ENCODE data around the gene LIF. TPM values are rescaled to one million over a fixed set of nuclear protein-coding genes. Genes with fewer than 3 reads are reported as not detected.

LIF gene
- total and polyA plus RNA-seq, 2 donors (not counting 3 experiments of a cell fraction or from before 2014, with no cell fraction given), result 0.12 to 0.27 TPM

GRCh38 chr22:30247561-30247960 is 1.0 kb upstream of the LIF start:
- Histone ChIP-seq H3K4me3 (replicated peaks in 1 of 3; ENCODE audit: insufficient read depth in 1 of 3, low read depth in 1 of 3, low read length in 3 of 3) (no peak overlapping the region), H3K36me3 (ENCODE audit: control insufficient read depth in 2 of 2, extremely low read depth in 1 of 2, insufficient read depth in 2 of 2, low read length in 2 of 2) (no peaks in the 10 kb centered on the region), H3K27me3 (ENCODE audit: control insufficient read depth in 2 of 2, insufficient read depth in 2 of 2, low read length in 2 of 2) (peaks cover 22 to 25% of the 10 kb centered on the region in 2 experiments), H3K9me1 (replicated peaks; ENCODE audit: control insufficient read depth, extremely low read depth, insufficient read depth, low read length) (no peaks in the 10 kb centered on the region), H3K9me3 (replicated peaks; ENCODE audit: control insufficient read depth, insufficient read depth, low read length) (no peaks in the 10 kb centered on the region), H3K4me1 (ENCODE audit: control insufficient read depth, extremely low read depth, insufficient read depth, low read length) (peaks cover 11% of the 10 kb centered on the region), H2AFZ (ENCODE audit: low read depth, low read length) (no peak overlapping the region), H3K9ac (replicated peaks; ENCODE audit: extremely low read depth, insufficient read depth, low read length) (no peak overlapping the region), H3K4me2 (ENCODE audit: insufficient read depth, low read length) (no peak overlapping the region), H3K27ac (ENCODE audit: insufficient read depth, low read depth, low read length) (no peak overlapping the region), H3K79me2 (ENCODE audit: control insufficient read depth, insufficient read depth, low read length) (no peaks in the 10 kb centered on the region), H4K20me1 (replicated peaks; ENCODE audit: control insufficient read depth, extremely low read depth, insufficient read depth, low read length) (no peaks in the 10 kb centered on the region)
- ChIA-PET CTCF (no interaction called here), POLR2A (no interaction called here)
- TF ChIP-seq JUN (IDR thresholded peaks at IDR 0.05; ENCODE audit: borderline replicate concordance, insufficient read depth, insufficient read length, low read depth) (no peak), MYC (IDR thresholded peaks at IDR 0.05; ENCODE audit: low read depth, low read length) (no peak), POLR2AphosphoS5 (IDR thresholded peaks at IDR 0.05; ENCODE audit: insufficient read depth, low read depth, low read length) (no peak), GATA2 (IDR thresholded peaks at IDR 0.05; ENCODE audit: insufficient read depth, insufficient read length, low read depth, low read length) (no peak), FOS (IDR thresholded peaks at IDR 0.05; ENCODE audit: borderline replicate concordance, insufficient read depth, low read length) (no peak), CTCF (IDR thresholded peaks at IDR 0.05; ENCODE audit: extremely low read depth in 1 of 2, insufficient read depth in 1 of 2, low read depth in 1 of 2, low read length in 2 of 2) (no peak), EZH2 (IDR thresholded peaks at IDR 0.05; ENCODE audit: borderline replicate concordance, low read depth, low read length, severe bottlenecking) (no peak)
- FAIRE-seq (no peak), DNase-seq (ENCODE audit: low read depth, low spot score) (no peak)
- dilution Hi-C loops (cut with MboI; ENCODE audit: extremely low pct_ligation_motif_present, low sequenced_read_pairs) (no loop called here), intact Hi-C loops (cut with micrococcal nuclease) (no loop called here)
- no TSS peak for BruUV-seq (replicated peaks)
